Activated CD8-positive, alpha-beta memory T cell treated with anti-CD3 and anti-CD28 coated beads for 48 hours (primary cell): ENCODE results near the gene GPATCH2L.

Experiments used
- DNase-seq, 3 experiments: peaks; one replicate each; pipeline ENCODE4 v3.0.0-alpha.2; 2020; ENCODE audit warnings: low read depth in 2 of 3, low spot score in 2 of 3

GPATCH2L gene

DNA sequence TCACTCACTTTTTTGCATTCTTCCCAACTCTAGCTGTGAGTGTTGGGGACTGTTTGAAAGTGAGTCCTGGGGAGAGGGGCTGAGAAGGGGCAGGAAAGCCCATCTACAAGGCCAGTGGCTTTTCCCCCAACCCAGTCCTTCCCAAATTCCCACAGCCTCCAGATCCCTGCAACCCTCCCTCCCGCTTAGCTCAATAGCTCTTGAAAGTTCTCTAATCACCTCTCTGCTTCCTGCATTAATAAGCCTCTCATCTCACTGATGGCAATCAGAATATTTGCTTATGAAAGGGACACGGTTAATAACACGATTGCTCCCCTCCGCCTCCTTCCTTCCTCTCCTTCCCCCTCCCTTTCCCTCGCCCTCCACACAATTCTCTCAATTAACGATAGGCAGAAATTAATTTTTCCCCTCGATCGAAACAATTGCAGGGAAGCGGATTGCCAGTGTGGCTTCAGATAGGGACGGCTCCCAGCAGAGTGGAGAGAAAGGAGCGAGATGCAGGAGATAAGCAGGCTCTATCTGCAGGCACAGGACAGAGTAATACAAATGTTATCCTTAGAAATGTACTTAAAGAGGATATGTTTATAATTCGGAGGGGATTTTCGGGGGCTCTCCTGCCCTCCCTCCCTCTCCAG is 15.1 kb upstream of the GPATCH2L start:
- no peak for DNase-seq

DNA sequence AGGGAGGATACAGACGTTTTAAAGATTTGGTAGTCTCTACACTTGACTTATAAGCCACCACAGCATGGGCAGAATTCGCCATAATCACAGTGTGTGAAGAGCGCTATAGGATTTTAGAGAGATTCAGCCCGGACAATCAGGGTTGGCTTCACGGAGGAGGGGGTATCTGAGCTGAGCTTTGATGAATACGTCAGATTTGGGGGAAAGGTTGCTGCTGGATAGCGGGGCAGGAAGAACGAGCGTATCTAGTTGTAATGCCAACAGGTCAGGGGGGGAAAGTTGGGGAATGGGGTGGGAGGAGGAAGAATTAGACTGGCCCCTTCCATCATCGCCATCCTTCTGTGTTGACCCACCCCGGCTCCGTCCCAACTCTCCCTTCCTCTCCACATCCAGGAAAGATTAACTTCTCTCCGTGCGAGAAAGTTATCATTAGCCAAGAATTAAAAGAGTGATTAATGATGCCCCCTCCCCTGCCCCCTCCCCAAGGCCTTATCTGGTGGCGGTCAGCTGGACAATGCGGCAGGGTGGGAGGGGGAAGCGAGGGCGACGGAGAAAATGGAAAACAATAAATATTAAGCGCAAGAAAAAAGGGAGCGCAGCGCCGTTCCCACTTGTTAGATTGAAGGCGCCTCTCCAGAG is 13.5 kb upstream of the GPATCH2L start:
- DNase-seq: no peak

- DNase-seq: no peak
Observed at GRCh38 chr14:76138758-76139723, 12.7 kb upstream of the GPATCH2L start.

GRCh38 chr14:76143642-76144041 is 8.1 kb upstream of the GPATCH2L start:
- DNase-seq: no peak

DNA sequence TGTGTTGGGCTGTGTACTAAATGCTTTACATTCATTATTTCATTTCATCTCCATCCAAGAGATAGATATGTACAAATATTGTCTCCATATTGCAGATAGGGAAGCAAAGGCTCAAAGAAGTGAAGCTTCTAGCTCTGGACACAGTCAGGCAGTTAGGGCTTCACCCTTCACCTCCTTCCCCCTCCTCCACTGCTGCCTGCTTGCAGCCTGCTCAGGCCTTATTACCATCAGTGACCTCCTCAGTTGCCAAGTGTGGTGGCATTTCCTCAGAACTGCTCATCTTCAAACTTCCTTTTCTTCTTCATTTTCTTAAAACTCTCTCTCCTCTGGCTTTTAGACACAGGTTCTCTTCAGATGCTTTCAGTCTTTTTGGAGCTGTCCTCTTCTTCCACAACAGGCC is 4.7 kb upstream of the GPATCH2L start:
- DNase-seq: no peak

- no peak for DNase-seq
Observed at GRCh38 chr14:76149196-76149595, 2.5 kb upstream of the GPATCH2L start.

DNA sequence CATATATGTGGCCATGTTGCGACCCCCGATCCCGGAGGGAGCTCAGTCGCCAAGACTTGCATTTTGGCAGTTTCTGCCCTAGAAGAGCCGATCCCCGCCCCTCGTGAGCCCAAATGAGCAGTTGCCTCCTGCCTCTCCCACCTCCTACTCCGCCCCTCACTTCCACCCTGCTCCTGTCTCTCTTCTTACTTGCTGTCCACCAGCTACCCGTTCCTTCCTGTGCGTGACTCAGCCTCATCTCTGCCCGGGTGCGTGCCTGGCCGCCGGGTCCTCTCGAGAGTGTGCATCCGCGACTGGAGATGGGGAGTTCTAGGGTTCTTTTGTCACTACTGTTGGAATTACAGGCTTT is 585 bp downstream of the GPATCH2L start:
- peak; percentile 40 to 54 (median 51) for DNase-seq

DNA sequence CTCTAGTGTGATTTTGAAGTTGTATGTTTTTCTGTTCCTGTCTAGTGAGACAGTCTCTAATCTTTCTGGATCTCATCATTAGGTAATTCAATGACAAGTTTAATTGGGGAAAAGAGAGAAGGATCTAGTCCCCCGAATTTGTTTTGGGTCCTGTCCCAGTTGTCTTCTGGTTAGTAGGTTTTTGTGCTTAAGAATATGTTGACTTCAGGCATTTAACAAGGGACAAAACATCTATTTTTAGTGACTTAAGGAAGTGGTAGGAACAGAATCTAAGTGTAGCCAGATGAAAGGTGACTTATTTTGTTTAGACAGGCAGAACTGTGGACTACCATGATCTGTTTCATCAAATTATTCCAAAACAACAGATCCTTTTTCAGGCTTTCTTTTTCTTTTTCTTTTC is 2.2 kb downstream of the GPATCH2L start:
- no peak for DNase-seq

DNA sequence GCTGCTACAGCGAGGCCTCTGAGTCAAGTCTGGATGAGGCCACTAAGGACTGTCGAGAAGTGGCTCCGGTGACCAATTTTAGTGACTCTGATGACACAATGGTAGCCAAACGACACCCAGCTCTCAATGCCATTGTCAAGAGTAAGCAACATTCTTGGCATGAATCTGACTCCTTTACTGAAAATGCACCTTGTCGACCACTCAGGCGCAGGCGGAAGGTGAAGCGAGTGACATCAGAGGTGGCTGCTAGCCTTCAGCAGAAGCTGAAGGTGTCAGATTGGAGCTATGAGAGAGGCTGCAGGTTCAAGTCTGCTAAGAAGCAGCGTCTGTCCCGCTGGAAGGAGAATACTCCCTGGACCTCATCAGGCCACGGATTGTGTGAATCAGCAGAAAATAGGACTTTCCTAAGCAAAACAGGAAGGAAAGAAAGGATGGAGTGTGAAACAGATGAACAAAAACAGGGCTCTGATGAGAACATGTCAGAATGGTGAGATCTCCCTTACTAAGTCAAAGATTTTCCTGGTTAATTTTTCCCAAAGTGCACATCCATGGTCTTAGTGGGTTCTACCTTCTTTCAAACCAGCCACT is 2.9 kb downstream of the GPATCH2L start:
- DNase-seq: no peak

- no peak for DNase-seq
Observed at GRCh38 chr14:76163668-76164363, 12.1 kb downstream of the GPATCH2L start.

DNA sequence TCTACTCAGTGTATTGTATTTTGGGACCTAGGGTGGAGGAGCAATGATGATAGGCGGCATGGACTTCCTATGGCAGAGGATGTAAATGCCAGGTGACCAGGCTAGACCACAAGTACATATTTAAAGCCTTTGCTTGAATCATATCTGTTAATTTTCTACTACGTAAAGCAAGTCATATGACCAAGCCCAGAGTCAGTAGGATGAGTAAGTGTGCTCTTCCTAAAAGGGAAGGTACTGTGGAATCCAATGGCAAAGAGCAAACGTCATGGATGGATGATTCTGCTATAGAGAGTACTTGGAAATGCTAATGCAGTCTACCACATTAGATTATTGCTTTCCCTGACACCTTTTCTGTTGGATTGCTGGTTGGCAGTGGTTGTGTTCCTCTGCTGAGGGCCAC is 16.8 kb downstream of the GPATCH2L start:
- no peak for DNase-seq

- DNase-seq: no peak
Observed at GRCh38 chr14:76169776-76170175, 18.1 kb downstream of the GPATCH2L start.

- no peak for DNase-seq
Observed at GRCh38 chr14:76174982-76175381, 23.3 kb downstream of the GPATCH2L start.

DNA sequence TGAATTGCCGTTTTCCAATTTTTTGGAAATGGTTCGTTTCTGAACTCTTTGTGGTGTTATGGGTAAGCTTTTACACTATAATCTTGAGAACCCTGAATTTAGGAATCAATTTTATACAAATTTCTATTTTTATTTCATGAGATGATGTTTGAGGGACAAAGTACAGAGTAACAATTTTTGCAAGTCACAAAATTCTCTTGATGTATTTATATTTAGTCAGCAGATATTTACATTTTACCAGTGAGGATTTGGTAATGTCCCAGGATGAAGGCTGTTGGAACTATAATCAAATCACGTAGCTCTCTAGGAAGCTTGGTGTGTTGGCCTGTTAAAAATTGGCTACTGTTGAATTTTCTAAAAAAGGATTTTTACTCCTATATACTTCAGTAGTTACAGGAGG is 24.2 kb downstream of the GPATCH2L start:
- no peak for DNase-seq

DNA sequence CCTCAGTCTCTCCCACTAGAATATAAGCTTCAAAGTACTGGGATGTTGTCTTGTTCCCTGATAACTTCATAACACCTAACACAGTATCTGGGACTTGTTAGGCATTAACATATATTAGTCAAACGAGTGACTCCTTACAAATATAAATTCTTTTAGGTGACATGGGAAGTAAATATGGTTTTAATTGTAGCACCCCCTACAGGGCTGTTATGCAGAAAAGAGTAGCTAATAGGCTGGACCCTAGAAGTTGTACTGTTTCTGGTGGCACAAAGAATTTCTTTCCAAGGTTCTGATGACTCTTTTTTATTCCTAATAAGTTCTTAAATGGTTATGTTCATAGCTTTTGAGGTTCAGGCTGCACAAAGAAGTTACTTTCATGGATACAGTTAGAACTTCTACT is 29.8 kb downstream of the GPATCH2L start:
- no peak for DNase-seq

GRCh38 chr14:76186308-76187027 is 34.7 kb downstream of the GPATCH2L start:
- DNase-seq: no peak

DNA sequence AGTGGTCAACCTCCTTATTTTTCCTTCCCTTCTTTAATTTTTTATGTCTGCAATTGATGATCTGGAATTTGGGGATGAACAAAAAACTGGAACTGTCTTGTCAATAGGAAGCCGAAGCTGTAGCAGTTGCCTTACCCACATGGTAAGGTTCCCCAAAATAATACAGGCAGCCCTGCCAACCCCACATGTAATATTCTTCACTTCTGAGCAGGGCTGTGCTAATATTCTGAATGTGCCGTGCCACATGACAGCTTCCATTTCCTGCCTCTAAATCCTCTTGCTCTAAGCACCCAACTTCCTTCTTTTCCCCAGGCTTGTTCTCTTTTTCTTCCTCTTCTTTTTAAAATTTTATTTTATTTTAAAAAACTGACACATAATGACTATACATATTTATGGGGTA is 39.6 kb downstream of the GPATCH2L start:
- DNase-seq: no peak

DNA sequence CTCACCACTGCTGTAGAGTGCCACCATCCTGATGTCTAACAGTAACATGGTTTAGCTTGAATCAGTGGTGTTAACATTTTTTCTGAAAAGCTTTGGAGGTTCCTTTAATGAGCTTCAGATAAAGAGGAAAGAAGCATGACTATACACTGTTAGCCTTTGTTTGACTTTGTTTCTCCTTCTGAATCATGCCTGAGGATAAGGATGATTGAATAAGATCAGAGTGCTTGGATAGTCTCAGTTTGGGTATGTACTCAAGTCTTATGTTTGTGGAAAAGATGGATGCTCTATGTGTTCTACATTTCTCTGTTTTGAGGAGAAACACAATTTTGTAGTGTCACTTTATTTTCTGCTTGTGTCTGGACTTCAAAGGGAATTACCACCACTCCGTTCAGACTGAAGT is 42.0 kb downstream of the GPATCH2L start:
- no peak for DNase-seq

GRCh38 chr14:76194327-76194726 is 42.6 kb downstream of the GPATCH2L start:
- no peak for DNase-seq

- no peak for DNase-seq
Observed at GRCh38 chr14:76195003-76195402, 43.3 kb downstream of the GPATCH2L start.
